WTC11 (cell line): Measurements from ENCODE around the gene AQP10. TPM values are rescaled to one million over a fixed set of nuclear protein-coding genes. Genes with fewer than 3 reads are reported as not detected.

Source experiments
- ATAC-seq: fragments of 200-7000 bp; cut with Tn5 transposase; 2 replicates; pipeline ENCODE4 v1.10.0; 2021; ENCODE audit warnings: mild to moderate bottlenecking, moderate library complexity
- CTCF ChIA-PET: fragments of 300-600 bp; sonication (Branson Sonifier 250); formaldehyde crosslinking; loops from one replicate; lab custom pipeline; 2021; ENCODE audit warnings: antibody characterized with exemption; lab: Charles Lee
- POLR2A ChIA-PET: fragments of 350-600 bp; sonication (Branson Sonifier 250); formaldehyde crosslinking; loops from one replicate; lab custom pipeline; 2021; ENCODE audit warnings: antibody characterized with exemption; lab: Charles Lee
- DNase-seq: peaks from one replicate; pipeline ENCODE4 v3.0.0; 2021; ENCODE audit warnings: low spot score
- H3K27ac Mint-ChIP-seq: 2 replicates; pipeline ENCODE4 v1.8.0; 2021; ENCODE audit warnings: mixed read lengths
- H3K27me3 Mint-ChIP-seq: 2 replicates; pipeline ENCODE4 v1.8.0; 2021; ENCODE audit warnings: low read depth, mild to moderate bottlenecking, moderate library complexity, mixed read lengths
- H3K36me3 Mint-ChIP-seq: 2 replicates; pipeline ENCODE4 v1.8.0; 2021; ENCODE audit warnings: mixed read lengths
- H3K4me1 Mint-ChIP-seq: 2 replicates; pipeline ENCODE4 v1.8.0; 2022; ENCODE audit warnings: mixed read lengths
- H3K4me3 Mint-ChIP-seq: 2 replicates; pipeline ENCODE4 v1.8.0; 2021; ENCODE audit warnings: mild to moderate bottlenecking, moderate library complexity, mixed read lengths
- H3K9me3 Mint-ChIP-seq: 2 replicates; pipeline ENCODE4 v1.8.0; 2021; ENCODE audit warnings: mixed read lengths
- CREB1 ChIP-seq: sonication (generic); formaldehyde crosslinking; IDR thresholded peaks from 2 replicates; pipeline ENCODE4 v1.8.0; 2023; ENCODE audit warnings: mild to moderate bottlenecking, missing genetic modification reagents
- ESRRA ChIP-seq: sonication (generic); formaldehyde crosslinking; IDR thresholded peaks from 2 replicates; pipeline ENCODE4 v1.8.1; 2022; ENCODE audit warnings: mild to moderate bottlenecking, missing genetic modification reagents, borderline replicate concordance
- FOXK1 ChIP-seq: sonication (generic); formaldehyde crosslinking; IDR thresholded peaks from 2 replicates; pipeline ENCODE4 v1.8.0; 2022; ENCODE audit warnings: mild to moderate bottlenecking, moderate library complexity, missing genetic modification reagents
- GABPB1 ChIP-seq: sonication (generic); formaldehyde crosslinking; IDR thresholded peaks from 2 replicates; pipeline ENCODE4 v1.8.1; 2023; ENCODE audit warnings: mild to moderate bottlenecking, missing genetic modification reagents
- IRF2 ChIP-seq: sonication (generic); formaldehyde crosslinking; IDR thresholded peaks from 2 replicates; pipeline ENCODE4 v1.8.0; 2022; ENCODE audit warnings: low read depth, missing genetic modification reagents, borderline replicate concordance
- JUN ChIP-seq: sonication (generic); formaldehyde crosslinking; IDR thresholded peaks from 2 replicates; pipeline ENCODE4 v1.8.0; 2023; ENCODE audit warnings: mild to moderate bottlenecking, missing genetic modification reagents
- MYBL2 ChIP-seq: sonication (generic); formaldehyde crosslinking; IDR thresholded peaks from 2 replicates; pipeline ENCODE4 v1.8.1; 2023; ENCODE audit warnings: mild to moderate bottlenecking, moderate library complexity, missing genetic modification reagents
- NFE2L1 ChIP-seq: sonication (generic); formaldehyde crosslinking; IDR thresholded peaks from 2 replicates; pipeline ENCODE4 v1.8.1; 2023; ENCODE audit warnings: missing genetic modification reagents
- TEAD4 ChIP-seq: sonication (generic); formaldehyde crosslinking; IDR thresholded peaks from 2 replicates; pipeline ENCODE4 v1.8.0; 2022; ENCODE audit warnings: mild to moderate bottlenecking, missing genetic modification reagents
- ZBTB21 ChIP-seq: sonication (generic); formaldehyde crosslinking; IDR thresholded peaks from 2 replicates; pipeline ENCODE4 v1.8.1; 2023; ENCODE audit warnings: mild to moderate bottlenecking, missing genetic modification reagents, borderline replicate concordance
- ZNF219 ChIP-seq: sonication (generic); formaldehyde crosslinking; IDR thresholded peaks from 2 replicates; pipeline ENCODE4 v1.8.0; 2023; ENCODE audit warnings: missing genetic modification reagents, mild to moderate bottlenecking, borderline replicate concordance
- ZNF416 ChIP-seq: fragments of 250-450 bp; sonication (Bioruptor Pico); IDR thresholded peaks from 2 replicates; pipeline ENCODE4 v1.9.0; 2021; ENCODE audit warnings: mild to moderate bottlenecking, inconsistent platforms
- total RNA-seq: library from RNA; stranded (reverse); gene quantifications from 3 replicates; pipeline ENCODE4 v1.2.3, GENCODE V29; 2021
- TF ChIP-seq, protein P1 (sequence below): sonication (generic); formaldehyde crosslinking; IDR thresholded peaks from 2 replicates; pipeline ENCODE4 v1.8.1; 2023; ENCODE audit warnings: mild to moderate bottlenecking, missing genetic modification reagents
- TF ChIP-seq, protein P2 (sequence below): sonication (generic); formaldehyde crosslinking; IDR thresholded peaks from 2 replicates; pipeline ENCODE4 v1.8.1; 2023; ENCODE audit warnings: mild to moderate bottlenecking, moderate library complexity, missing genetic modification reagents
- TF ChIP-seq, protein P3 (sequence below): fragments of 250-450 bp; sonication (Bioruptor Pico); IDR thresholded peaks from 2 replicates; pipeline ENCODE4 v1.9.0; 2021; ENCODE audit warnings: mild to moderate bottlenecking
- TF ChIP-seq, protein P4 (sequence below): sonication (generic); formaldehyde crosslinking; IDR thresholded peaks from 2 replicates; pipeline ENCODE4 v1.8.1; 2023; ENCODE audit warnings: mild to moderate bottlenecking, missing genetic modification reagents, moderate library complexity

The AQP10 gene
- total RNA-seq, 1 experiment from 2014 or later = not detected

DNA sequence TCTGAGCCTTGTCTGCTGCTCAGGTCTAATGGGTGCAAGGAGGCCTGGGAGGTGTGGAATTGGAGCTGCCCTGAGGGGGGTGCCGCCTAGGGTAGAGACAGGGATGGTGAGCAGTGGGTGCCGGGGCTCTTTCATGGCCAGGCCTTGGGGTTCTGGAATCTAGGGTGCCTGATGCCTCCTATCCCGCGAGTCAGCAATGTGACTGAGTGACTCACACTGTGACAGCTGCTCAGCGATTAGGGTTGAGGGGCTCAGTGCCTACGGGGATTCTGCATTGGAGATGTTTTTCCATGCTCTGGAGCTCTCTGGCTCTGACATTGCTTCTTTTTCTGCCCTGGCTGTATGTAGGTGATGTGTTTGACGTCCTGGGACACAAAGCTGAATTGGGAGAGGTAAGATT lies 21.2 kb downstream of the AQP10 start:
- POLR2A ChIA-PET = no interaction called here
- no peak for DNase-seq

DNA sequence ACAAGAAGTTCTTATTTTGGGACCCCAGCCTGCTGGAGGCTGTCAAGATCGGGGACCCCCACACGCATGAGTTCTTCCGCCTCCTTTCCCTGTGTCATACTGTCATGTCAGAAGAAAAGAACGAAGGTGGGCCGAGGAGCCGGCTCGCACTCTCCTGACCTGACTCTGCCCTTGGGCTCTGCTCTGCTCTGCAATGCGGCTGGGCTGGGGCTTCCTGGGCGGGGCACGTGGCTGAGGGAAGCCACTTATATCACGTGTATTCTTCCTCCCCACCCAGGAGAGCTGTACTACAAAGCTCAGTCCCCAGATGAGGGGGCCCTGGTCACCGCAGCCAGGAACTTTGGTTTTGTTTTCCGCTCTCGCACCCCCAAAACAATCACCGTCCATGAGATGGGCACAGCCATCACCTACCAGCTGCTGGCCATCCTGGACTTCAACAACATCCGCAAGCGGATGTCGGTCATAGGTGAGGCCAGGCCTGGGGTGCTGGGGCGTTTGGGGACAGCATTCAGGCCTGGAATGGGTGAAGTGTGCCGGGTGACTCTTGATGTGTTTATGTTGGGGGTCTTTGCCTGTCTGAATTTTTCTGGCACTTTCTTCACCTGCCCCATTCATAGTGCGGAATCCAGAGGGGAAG lies 22.1 kb downstream of the AQP10 start:
- TF ChIP-seq CREB1 (no peak), GABPB1 (CRISPR knock-in tag) (no peak), FOXK1 (no peak), NFE2L1 (no peak), IRF2 (CRISPR knock-in tag) (no peak), JUN (no peak), ZNF416 (CRISPR knock-in tag) (no peak), ESRRA (no peak)
- TF ChIP-seq, protein P1, sequence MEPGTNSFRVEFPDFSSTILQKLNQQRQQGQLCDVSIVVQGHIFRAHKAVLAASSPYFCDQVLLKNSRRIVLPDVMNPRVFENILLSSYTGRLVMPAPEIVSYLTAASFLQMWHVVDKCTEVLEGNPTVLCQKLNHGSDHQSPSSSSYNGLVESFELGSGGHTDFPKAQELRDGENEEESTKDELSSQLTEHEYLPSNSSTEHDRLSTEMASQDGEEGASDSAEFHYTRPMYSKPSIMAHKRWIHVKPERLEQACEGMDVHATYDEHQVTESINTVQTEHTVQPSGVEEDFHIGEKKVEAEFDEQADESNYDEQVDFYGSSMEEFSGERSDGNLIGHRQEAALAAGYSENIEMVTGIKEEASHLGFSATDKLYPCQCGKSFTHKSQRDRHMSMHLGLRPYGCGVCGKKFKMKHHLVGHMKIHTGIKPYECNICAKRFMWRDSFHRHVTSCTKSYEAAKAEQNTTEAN (CRISPR knock-in tag) = no peak
- no peaks in the 10 kb centered on the region for H3K27me3 Mint-ChIP-seq
- DNase-seq (no peak), ATAC-seq (no peak)
- H3K36me3 Mint-ChIP-seq = peaks cover 70% of the 10 kb centered on the region
- ChIA-PET POLR2A (interaction anchor here (0.6 kb wide), 1 partner anchor 611 kb away, joined by 4 read pairs; no protein-coding TSS in a partner anchor), CTCF (interaction anchor here (1.2 to 1.9 kb wide), 3 partner anchors 14 to 204 kb away, joined by 4 to 5 read pairs (median 4); no protein-coding TSS in a partner anchor)
- no peaks in the 10 kb centered on the region for H3K4me1 Mint-ChIP-seq
- H3K27ac Mint-ChIP-seq = no peak overlapping the region
- H3K4me3 Mint-ChIP-seq = no peak overlapping the region
- H3K9me3 Mint-ChIP-seq = no peaks in the 10 kb centered on the region

More for the DNA sequence above, 21.2 kb downstream of the AQP10 start:
- no peaks in the 10 kb centered on the region for H3K27me3 Mint-ChIP-seq
- peaks cover 74% of the 10 kb centered on the region for H3K36me3 Mint-ChIP-seq
- ATAC-seq = no peak
- TF ChIP-seq MYBL2 (CRISPR knock-in tag) (no peak), ZBTB21 (CRISPR knock-in tag) (no peak), ZNF219 (CRISPR knock-in tag) (no peak), TEAD4 (CRISPR knock-in tag) (no peak)
- TF ChIP-seq, protein P2, sequence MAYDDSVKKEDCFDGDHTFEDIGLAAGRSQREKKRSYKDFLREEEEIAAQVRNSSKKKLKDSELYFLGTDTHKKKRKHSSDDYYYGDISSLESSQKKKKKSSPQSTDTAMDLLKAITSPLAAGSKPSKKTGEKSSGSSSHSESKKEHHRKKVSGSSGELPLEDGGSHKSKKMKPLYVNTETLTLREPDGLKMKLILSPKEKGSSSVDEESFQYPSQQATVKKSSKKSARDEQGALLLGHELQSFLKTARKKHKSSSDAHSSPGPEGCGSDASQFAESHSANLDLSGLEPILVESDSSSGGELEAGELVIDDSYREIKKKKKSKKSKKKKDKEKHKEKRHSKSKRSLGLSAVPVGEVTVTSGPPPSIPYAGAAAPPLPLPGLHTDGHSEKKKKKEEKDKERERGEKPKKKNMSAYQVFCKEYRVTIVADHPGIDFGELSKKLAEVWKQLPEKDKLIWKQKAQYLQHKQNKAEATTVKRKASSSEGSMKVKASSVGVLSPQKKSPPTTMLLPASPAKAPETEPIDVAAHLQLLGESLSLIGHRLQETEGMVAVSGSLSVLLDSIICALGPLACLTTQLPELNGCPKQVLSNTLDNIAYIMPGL = no peak
- TF ChIP-seq, protein P3, sequence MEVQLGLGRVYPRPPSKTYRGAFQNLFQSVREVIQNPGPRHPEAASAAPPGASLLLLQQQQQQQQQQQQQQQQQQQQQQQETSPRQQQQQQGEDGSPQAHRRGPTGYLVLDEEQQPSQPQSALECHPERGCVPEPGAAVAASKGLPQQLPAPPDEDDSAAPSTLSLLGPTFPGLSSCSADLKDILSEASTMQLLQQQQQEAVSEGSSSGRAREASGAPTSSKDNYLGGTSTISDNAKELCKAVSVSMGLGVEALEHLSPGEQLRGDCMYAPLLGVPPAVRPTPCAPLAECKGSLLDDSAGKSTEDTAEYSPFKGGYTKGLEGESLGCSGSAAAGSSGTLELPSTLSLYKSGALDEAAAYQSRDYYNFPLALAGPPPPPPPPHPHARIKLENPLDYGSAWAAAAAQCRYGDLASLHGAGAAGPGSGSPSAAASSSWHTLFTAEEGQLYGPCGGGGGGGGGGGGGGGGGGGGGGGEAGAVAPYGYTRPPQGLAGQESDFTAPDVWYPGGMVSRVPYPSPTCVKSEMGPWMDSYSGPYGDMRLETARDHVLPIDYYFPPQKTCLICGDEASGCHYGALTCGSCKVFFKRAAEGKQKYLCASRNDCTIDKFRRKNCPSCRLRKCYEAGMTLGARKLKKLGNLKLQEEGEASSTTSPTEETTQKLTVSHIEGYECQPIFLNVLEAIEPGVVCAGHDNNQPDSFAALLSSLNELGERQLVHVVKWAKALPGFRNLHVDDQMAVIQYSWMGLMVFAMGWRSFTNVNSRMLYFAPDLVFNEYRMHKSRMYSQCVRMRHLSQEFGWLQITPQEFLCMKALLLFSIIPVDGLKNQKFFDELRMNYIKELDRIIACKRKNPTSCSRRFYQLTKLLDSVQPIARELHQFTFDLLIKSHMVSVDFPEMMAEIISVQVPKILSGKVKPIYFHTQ (CRISPR knock-in tag) = no peak
- TF ChIP-seq, protein P4, sequence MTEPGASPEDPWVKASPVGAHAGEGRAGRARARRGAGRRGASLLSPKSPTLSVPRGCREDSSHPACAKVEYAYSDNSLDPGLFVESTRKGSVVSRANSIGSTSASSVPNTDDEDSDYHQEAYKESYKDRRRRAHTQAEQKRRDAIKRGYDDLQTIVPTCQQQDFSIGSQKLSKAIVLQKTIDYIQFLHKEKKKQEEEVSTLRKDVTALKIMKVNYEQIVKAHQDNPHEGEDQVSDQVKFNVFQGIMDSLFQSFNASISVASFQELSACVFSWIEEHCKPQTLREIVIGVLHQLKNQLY (CRISPR knock-in tag) = no peak
- no peaks in the 10 kb centered on the region for H3K4me1 Mint-ChIP-seq
- CTCF ChIA-PET = interaction anchor here (1.2 to 1.9 kb wide), 3 partner anchors 14 to 204 kb away, joined by 4 to 5 read pairs (median 4); no protein-coding TSS in a partner anchor
- no peak overlapping the region for H3K4me3 Mint-ChIP-seq
- no peaks in the 10 kb centered on the region for H3K9me3 Mint-ChIP-seq
- H3K27ac Mint-ChIP-seq = no peak overlapping the region
